GM21360 (cell line): Measurements from ENCODE around the gene CACNG7.

Source experiments
- ATAC-seq: cut with Tn5 transposase; IDR thresholded peaks from one replicate; pipeline ENCODE4 v1.9.1; 2021; ENCODE audit warnings: mild to moderate bottlenecking, moderate library complexity; ENCODE audit not compliant: unreplicated experiment

Gene CACNG7

GRCh38 chr19:53877361-53877766 is 31.7 kb upstream of the CACNG7 start:
- no peak for ATAC-seq

GRCh38 chr19:53878776-53879139 is 30.3 kb upstream of the CACNG7 start:
- ATAC-seq, result no peak

- peak; percentile 74 for ATAC-seq
Observed at GRCh38 chr19:53879140-53880081, 29.7 kb upstream of the CACNG7 start.

GRCh38 chr19:53880711-53881481 is 28.2 kb upstream of the CACNG7 start:
- ATAC-seq, result no peak

GRCh38 chr19:53881482-53882390 is 27.3 kb upstream of the CACNG7 start, which contains the start of gene PRKCG:
TSS of gene PRKCG (plus strand) at chr19:53882197. CDS start at chr19:53882495, 298 bp downstream.
- ATAC-seq, result no peak

GRCh38 chr19:53882391-53883050 is 26.6 kb upstream of the CACNG7 start:
- ATAC-seq, result no peak

- ATAC-seq, result no peak
Observed at GRCh38 chr19:53883231-53883661, 25.8 kb upstream of the CACNG7 start.

- no peak for ATAC-seq
Observed at GRCh38 chr19:53883741-53884140, 25.3 kb upstream of the CACNG7 start.

GRCh38 chr19:53884256-53884655 is 24.8 kb upstream of the CACNG7 start:
- ATAC-seq, result no peak

- ATAC-seq, result no peak
Observed at GRCh38 chr19:53885036-53885435, 24.0 kb upstream of the CACNG7 start.

GRCh38 chr19:53892301-53892980 is 16.6 kb upstream of the CACNG7 start:
- no peak for ATAC-seq

GRCh38 chr19:53892981-53893325 is 16.1 kb upstream of the CACNG7 start:
- ATAC-seq, result no peak

- ATAC-seq, result no peak
Observed at GRCh38 chr19:53894707-53895106, 14.4 kb upstream of the CACNG7 start.

- ATAC-seq, result no peak
Observed at GRCh38 chr19:53896682-53897081, 12.4 kb upstream of the CACNG7 start.

- ATAC-seq, result no peak
Observed at GRCh38 chr19:53897459-53897858, 11.6 kb upstream of the CACNG7 start.

GRCh38 chr19:53898166-53898565 is 10.9 kb upstream of the CACNG7 start:
- ATAC-seq, result no peak

GRCh38 chr19:53898636-53899341 is 10.3 kb upstream of the CACNG7 start:
- no peak for ATAC-seq

- ATAC-seq, result no peak
Observed at GRCh38 chr19:53900191-53900860, 8.8 kb upstream of the CACNG7 start.
